CD4-positive, alpha-beta T cell treated with Interleukin-15 for 4 hours (primary cell): ENCODE data around the gene AGPAT4.
"Not testable (repeated sequence)": the region's sequence is repeated elsewhere in the genome, so short reads cannot be mapped to it uniquely, and the experiment has no call there.

Source experiments
- DNase-seq: peaks from one replicate; pipeline ENCODE4 v3.0.0-alpha.2; 2020; ENCODE audit warnings: low spot score

Gene AGPAT4

GRCh38 chr6:161273752-161274487 is at the start of gene AGPAT4:
Gene AGPAT4 (minus strand): TSS chr6:161274061. CDS start chr6:161232213, 41,848 bp downstream.
- peak; percentile 84 for DNase-seq

- DNase-seq = no peak
Observed at GRCh38 chr6:161319231-161319630, 45.4 kb upstream of the AGPAT4 start.

- DNase-seq = no peak
Observed at GRCh38 chr6:161318456-161318855, 44.6 kb upstream of the AGPAT4 start.

GRCh38 chr6:161316531-161316930 is 42.7 kb upstream of the AGPAT4 start:
- DNase-seq = no peak

GRCh38 chr6:161315246-161315917 is 41.5 kb upstream of the AGPAT4 start:
- DNase-seq = not testable (repeated sequence)

GRCh38 chr6:161314541-161315245 is 40.8 kb upstream of the AGPAT4 start:
- not testable (repeated sequence) for DNase-seq

- DNase-seq = no peak
Observed at GRCh38 chr6:161313940-161314509, 40.2 kb upstream of the AGPAT4 start.

GRCh38 chr6:161313475-161313874 is 39.6 kb upstream of the AGPAT4 start:
- DNase-seq = not testable (repeated sequence)

- not testable (repeated sequence) for DNase-seq
Observed at GRCh38 chr6:161309774-161310173, 35.9 kb upstream of the AGPAT4 start.

GRCh38 chr6:161308075-161308655 is 34.3 kb upstream of the AGPAT4 start:
- DNase-seq = no peak

GRCh38 chr6:161305860-161306259 is 32.0 kb upstream of the AGPAT4 start:
- DNase-seq = no peak

GRCh38 chr6:161303628-161304340 is 29.9 kb upstream of the AGPAT4 start:
- DNase-seq = no peak

GRCh38 chr6:161302949-161303348 is 29.1 kb upstream of the AGPAT4 start:
- no peak for DNase-seq

GRCh38 chr6:161301338-161301737 is 27.5 kb upstream of the AGPAT4 start:
- no peak for DNase-seq

GRCh38 chr6:161300823-161301222 is 27.0 kb upstream of the AGPAT4 start:
- no peak for DNase-seq

GRCh38 chr6:161299726-161300125 is 25.9 kb upstream of the AGPAT4 start:
- DNase-seq = no peak

- DNase-seq = no peak
Observed at GRCh38 chr6:161295784-161296183, 21.9 kb upstream of the AGPAT4 start.

- DNase-seq = no peak
Observed at GRCh38 chr6:161292650-161293281, 18.9 kb upstream of the AGPAT4 start.

- no peak for DNase-seq
Observed at GRCh38 chr6:161292145-161292544, 18.3 kb upstream of the AGPAT4 start.

GRCh38 chr6:161290751-161291150 is 16.9 kb upstream of the AGPAT4 start:
- DNase-seq = no peak

- DNase-seq = no peak
Observed at GRCh38 chr6:161284653-161285052, 10.8 kb upstream of the AGPAT4 start.
